H1 (cell line): ENCODE data around the gene FAM53C.

ENCODE experiments used
- HDAC6 ChIP-seq: IDR thresholded peaks from one replicate; pipeline ENCODE4 v1.7.1; 2012; ENCODE audit warnings: low read depth, mild to moderate bottlenecking, inconsistent platforms, low read length, moderate library complexity
- RFX5 ChIP-seq: IDR thresholded peaks from 2 replicates; pipeline ENCODE4 v1.6.1; 2011; ENCODE audit warnings: low read depth, low read length, improper control_type of control experiment, borderline replicate concordance
- SAP30 ChIP-seq: fragments of 300-600 bp; sonication (generic); IDR thresholded peaks from 2 replicates; pipeline ENCODE4 v1.7.1; 2012; ENCODE audit warnings: low read length, moderate library complexity, mild to moderate bottlenecking, inconsistent platforms; ENCODE audit not compliant: insufficient read depth, insufficient replicate concordance
- TF ChIP-seq, protein P1 (sequence below), 3 experiments: IDR thresholded peaks; 1 replicate in 2 of 3; 2 replicates in 1 of 3; pipeline versions ENCODE4 v1.5.1 to v1.6.1; 2011; ENCODE audit warnings: low read length in 3 of 3, mild to moderate bottlenecking in 3 of 3, inconsistent platforms in 2 of 3, low read depth in 1 of 3, moderate library complexity in 1 of 3; ENCODE audit not compliant: insufficient read depth in 1 of 3; ENCODE audit errors: control extremely low read depth in 1 of 3

- TF ChIP-seq RFX5: no peak
- TF ChIP-seq, protein P1, sequence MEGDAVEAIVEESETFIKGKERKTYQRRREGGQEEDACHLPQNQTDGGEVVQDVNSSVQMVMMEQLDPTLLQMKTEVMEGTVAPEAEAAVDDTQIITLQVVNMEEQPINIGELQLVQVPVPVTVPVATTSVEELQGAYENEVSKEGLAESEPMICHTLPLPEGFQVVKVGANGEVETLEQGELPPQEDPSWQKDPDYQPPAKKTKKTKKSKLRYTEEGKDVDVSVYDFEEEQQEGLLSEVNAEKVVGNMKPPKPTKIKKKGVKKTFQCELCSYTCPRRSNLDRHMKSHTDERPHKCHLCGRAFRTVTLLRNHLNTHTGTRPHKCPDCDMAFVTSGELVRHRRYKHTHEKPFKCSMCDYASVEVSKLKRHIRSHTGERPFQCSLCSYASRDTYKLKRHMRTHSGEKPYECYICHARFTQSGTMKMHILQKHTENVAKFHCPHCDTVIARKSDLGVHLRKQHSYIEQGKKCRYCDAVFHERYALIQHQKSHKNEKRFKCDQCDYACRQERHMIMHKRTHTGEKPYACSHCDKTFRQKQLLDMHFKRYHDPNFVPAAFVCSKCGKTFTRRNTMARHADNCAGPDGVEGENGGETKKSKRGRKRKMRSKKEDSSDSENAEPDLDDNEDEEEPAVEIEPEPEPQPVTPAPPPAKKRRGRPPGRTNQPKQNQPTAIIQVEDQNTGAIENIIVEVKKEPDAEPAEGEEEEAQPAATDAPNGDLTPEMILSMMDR (IDR thresholded peaks at IDR 0.05; ENCODE audit: control extremely low read depth in 1 of 3, insufficient read depth in 1 of 3, low read depth in 1 of 3, low read length in 3 of 3): no peak
- peak; percentile 86 for TF ChIP-seq SAP30
- no peak for TF ChIP-seq HDAC6
These were observed 15.6 kb downstream of the FAM53C start for GRCh38 chr5:138353560-138354080.
